Body of pancreas (tissue), 4 donors: Measurements from ENCODE around the gene HMGB3.

ENCODE experiments used
- CTCF ChIP-seq, 7 experiments: fragments of 450-650 bp in 4 of 7; fragments of 200-600 bp in 3 of 7; sonication (generic) in 3 of 7; IDR thresholded peaks; one replicate each; pipeline ENCODE4 v1.5.1; 2016 to 2019; ENCODE audit warnings: antibody characterized with exemption in 7 of 7
- POLR2A ChIP-seq, 3 donors: fragments of 450-650 bp; IDR thresholded peaks; one replicate each; pipeline ENCODE4 v1.6.1; 2016; ENCODE audit warnings: antibody characterized with exemption in 3 of 3, mild to moderate bottlenecking in 2 of 3

GRCh38 chrX:150959557-150959956, 23.6 kb upstream of the HMGB3 start:
- TF ChIP-seq CTCF (IDR thresholded peaks at IDR 0.05) = no peak
- TF ChIP-seq POLR2A (IDR thresholded peaks at IDR 0.05) = no peak
